Adrenal gland (tissue), 19 donors: ENCODE results near the gene FFAR2. TPM values are rescaled to one million over a fixed set of nuclear protein-coding genes. Genes with fewer than 3 reads are reported as not detected.

Experiments used
- DNase-seq, 7 donors: peaks; one replicate each; pipeline ENCODE4 v3.0.0-alpha.2; 2019 to 2020
- H3K27ac ChIP-seq, 5 donors: fragments of 200-600 bp; sonication (generic) in 4 of 5; 1 replicate in 3 of 5; 2 replicates in 2 of 5; pipeline versions ENCODE4 v1.5.1 to v1.8.0; 2016 to 2020; ENCODE audit warnings: mild to moderate bottlenecking in 1 of 5
- H3K27me3 ChIP-seq: fragments of 200-600 bp; 2 replicates; pipeline ENCODE4 v1.8.0; 2021
- H3K36me3 ChIP-seq, 2 donors: fragments of 200-600 bp; replicated peaks in 1 of 2; 1 replicate in 1 of 2; 2 replicates in 1 of 2; pipeline versions ENCODE4 v1.5.1 to v1.8.0; 2018 to 2022
- H3K4me1 ChIP-seq, 2 donors: fragments of 200-600 bp; replicated peaks in 1 of 2; 1 replicate in 1 of 2; 2 replicates in 1 of 2; pipeline versions ENCODE4 v1.5.1 to v1.8.0; 2018 to 2021
- H3K4me3 ChIP-seq, 4 donors: fragments of 200-600 bp; sonication (generic) in 3 of 4; one replicate each; pipeline ENCODE4 v1.5.1; 2016 to 2018
- H3K9me3 ChIP-seq, 3 donors: fragments of 200-600 bp; sonication (generic) in 1 of 3; replicated peaks in 1 of 3; 1 replicate in 2 of 3; 2 replicates in 1 of 3; pipeline versions ENCODE4 v1.5.1 to v1.8.0; 2016 to 2021
- POLR2A ChIP-seq, 2 donors: fragments of 450-650 bp; IDR thresholded peaks; one replicate each; pipeline ENCODE4 v1.6.1; 2017; ENCODE audit warnings: antibody characterized with exemption in 2 of 2, mild to moderate bottlenecking in 2 of 2, moderate library complexity in 1 of 2
- WGBS, 4 donors: extraction: QIAGEN DNeasy Blood & Tissue Kit in 2 of 4; methylation state at CpG; one replicate each; pipeline versions ENCODE4 v1.1.5 to v1.1.7; 2013 to 2017; 5-methylcytosine and 5-hydroxymethylcytosine counted together
- intact Hi-C, 2 donors: fragments of 100-400 bp; cut with DNase I; formaldehyde crosslinking; loops; one replicate each; pipeline versions ENCODE4 v1.14.1 to v1.15.0; 2022 to 2023
- long read RNA-seq, 10 donors: library from polyadenylated mRNA in 3 of 10; unstranded in 2 of 10; stranded (forward) in 1 of 10; transcript quantifications; one replicate each; pipeline ENCODE4 v2.0.0 and lab custom pipeline, GENCODE V29; 2021 to 2026
- polyA plus RNA-seq, 3 donors: library from polyadenylated mRNA; stranded (reverse); fragments of 200-250 nt in 2 of 3; fragments of 350-450 nt in 1 of 3; fragmentation: Illumina TruSeq in 1 of 3; extraction: RNeasy Lipid Tissue Mini Kit (QIAGEN cat#74804) in 1 of 3; gene quantifications; one replicate each; pipeline ENCODE4 v1.2.3, GENCODE V29; 2013 to 2014
- total RNA-seq, 9 donors: library from RNA; depleted of rRNA in 4 of 9; stranded (reverse); fragments of >200 nt in 4 of 9; fragments of 120-200 nt in 1 of 9; fragmentation: NEBNext Ultra II Directional in 1 of 9; extraction: Animal tissue kit (Norgen Biotek cat#: 25700) in 1 of 9; gene quantifications; one replicate each; pipeline versions ENCODE4 v1.1.0 to v1.2.4, GENCODE V29; 2013 to 2023
- TF ChIP-seq, protein P1 (sequence below), 6 experiments: fragments of 450-650 bp in 4 of 6; fragments of 200-600 bp in 2 of 6; sonication (generic) in 1 of 6; IDR thresholded peaks; 1 replicate in 5 of 6; 2 replicates in 1 of 6; pipeline versions ENCODE4 v1.5.1 to v1.8.0; 2016 to 2021; ENCODE audit warnings: antibody characterized with exemption in 6 of 6, mild to moderate bottlenecking in 2 of 6, moderate library complexity in 1 of 6
- donor health status: healthy with polysubstance abuse.
- donor health status: Bipolar disorder and iron deficiency.
- donor health status: DM: yes; HTN: yes; CAD: no.
- donor health status: DM: no; HTN: no; CAD: no.
- donor health status: DM: no; HTN: no; CAD: no.
- donor health status: DM: yes; HTN: yes; CAD: no.

The FFAR2 gene
- total RNA-seq (under 1 TPM in 3 of 9 donors, not detected in 6; 0.11 to 0.52 (median 0.29) TPM), polyA plus RNA-seq (under 1 TPM; 0.33 to 0.88 (median 0.40) TPM)
- long read RNA-seq, donor 1, result 0 reads
- long read RNA-seq, donor 2, result 0 reads
- long read RNA-seq, donor 3, result 0 reads
- long read RNA-seq, donor 4, result 0 reads
- long read RNA-seq, donor 5, result 0 reads
- long read RNA-seq, donor 6, result 0 reads
- long read RNA-seq, donor 7, result 0 reads
- long read RNA-seq, donor 8, result 0 reads
- long read RNA-seq, donor 9, result 0 reads
- long read RNA-seq, donor 10, result 0 reads

GRCh38 chr19:35447606-35448469 is at the start of gene FFAR2:
TSS of gene FFAR2 (plus strand) at chr19:35448257. CDS start at chr19:35449715, 1,458 bp downstream.
- Histone ChIP-seq H3K27ac (peak within 1 kb of the TSS in 1 of 5 donors; percentile 6), H3K27me3 (no peaks in the 10 kb centered on the region), H3K4me1 (peaks cover 0 to 16% of the 10 kb centered on the region in 2 donors), H3K4me3 (no peak within 1 kb of the TSS), H3K36me3 (no peaks in the 10 kb centered on the region), H3K9me3 (no peaks in the 10 kb centered on the region)
- 68 to 82% (median 79%) methylated on average over 12 of the region's 12 CpGs for WGBS, 4 donors
- TF ChIP-seq POLR2A (IDR thresholded peaks at IDR 0.05), result no peak
- intact Hi-C loops, result no loop called here
- no peak for DNase-seq

DNA sequence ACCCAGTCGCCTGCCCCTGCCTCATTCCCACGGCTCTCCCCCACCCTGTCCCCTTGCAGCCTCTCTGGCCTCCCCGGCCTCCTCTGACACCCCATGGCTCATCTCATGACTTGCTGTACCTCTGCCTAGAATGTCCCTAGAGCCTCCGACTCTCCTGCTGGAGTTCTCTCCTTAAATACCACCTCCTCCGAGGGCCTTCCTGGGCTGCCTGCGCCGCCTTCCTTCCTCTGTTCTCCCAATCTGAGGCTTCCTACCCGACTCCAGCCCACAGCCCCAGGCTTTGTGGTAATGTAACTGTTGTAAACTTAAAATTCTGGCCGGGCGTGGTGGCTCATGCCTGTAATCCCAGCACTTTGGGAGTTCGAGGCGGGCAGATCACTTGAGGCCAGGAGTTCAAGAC is 49.5 kb upstream of the FFAR2 start:
- no peak for DNase-seq
- TF ChIP-seq POLR2A (IDR thresholded peaks at IDR 0.05), result no peak
- TF ChIP-seq, protein P1, sequence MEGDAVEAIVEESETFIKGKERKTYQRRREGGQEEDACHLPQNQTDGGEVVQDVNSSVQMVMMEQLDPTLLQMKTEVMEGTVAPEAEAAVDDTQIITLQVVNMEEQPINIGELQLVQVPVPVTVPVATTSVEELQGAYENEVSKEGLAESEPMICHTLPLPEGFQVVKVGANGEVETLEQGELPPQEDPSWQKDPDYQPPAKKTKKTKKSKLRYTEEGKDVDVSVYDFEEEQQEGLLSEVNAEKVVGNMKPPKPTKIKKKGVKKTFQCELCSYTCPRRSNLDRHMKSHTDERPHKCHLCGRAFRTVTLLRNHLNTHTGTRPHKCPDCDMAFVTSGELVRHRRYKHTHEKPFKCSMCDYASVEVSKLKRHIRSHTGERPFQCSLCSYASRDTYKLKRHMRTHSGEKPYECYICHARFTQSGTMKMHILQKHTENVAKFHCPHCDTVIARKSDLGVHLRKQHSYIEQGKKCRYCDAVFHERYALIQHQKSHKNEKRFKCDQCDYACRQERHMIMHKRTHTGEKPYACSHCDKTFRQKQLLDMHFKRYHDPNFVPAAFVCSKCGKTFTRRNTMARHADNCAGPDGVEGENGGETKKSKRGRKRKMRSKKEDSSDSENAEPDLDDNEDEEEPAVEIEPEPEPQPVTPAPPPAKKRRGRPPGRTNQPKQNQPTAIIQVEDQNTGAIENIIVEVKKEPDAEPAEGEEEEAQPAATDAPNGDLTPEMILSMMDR (IDR thresholded peaks at IDR 0.05), result no peak
- no peaks in the 10 kb centered on the region for H3K36me3 ChIP-seq
- 87 to 92% (median 91%) methylated on average over 12 of the region's 12 CpGs for WGBS, 4 donors
- intact Hi-C loops, result no loop called here
- H3K4me3 ChIP-seq, result no peak overlapping the region
- H3K4me1 ChIP-seq, result peaks cover 0 to 11% of the 10 kb centered on the region in 2 donors
- no peaks in the 10 kb centered on the region for H3K9me3 ChIP-seq
- H3K27me3 ChIP-seq, result no peaks in the 10 kb centered on the region
- H3K27ac ChIP-seq, result no peak overlapping the region

DNA sequence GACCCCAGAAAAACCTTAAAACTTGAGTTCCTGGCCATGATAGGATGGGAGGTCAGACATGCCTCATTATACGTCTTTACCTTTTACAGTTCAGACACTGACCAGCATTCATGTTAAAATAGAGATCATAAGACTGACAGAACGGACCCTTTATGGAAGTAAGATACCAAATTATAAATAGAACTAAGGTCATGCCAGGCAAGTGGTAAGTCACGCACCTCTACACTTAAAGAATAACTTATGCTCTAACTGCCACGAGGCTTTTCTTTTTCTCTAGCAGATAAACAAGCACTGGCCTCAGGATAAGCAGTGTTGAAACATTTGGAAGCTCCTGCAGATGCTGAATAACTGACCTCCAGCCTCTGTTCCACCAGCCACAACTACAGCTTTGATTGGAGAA is 48.8 kb upstream of the FFAR2 start:
- no peaks in the 10 kb centered on the region for H3K27me3 ChIP-seq
- no peak overlapping the region for H3K27ac ChIP-seq
- TF ChIP-seq POLR2A (IDR thresholded peaks at IDR 0.05), result no peak
- TF ChIP-seq, protein P1 (IDR thresholded peaks at IDR 0.05), result no peak
- no peak overlapping the region for H3K4me3 ChIP-seq
- intact Hi-C loops, result no loop called here
- H3K4me1 ChIP-seq, result peaks cover 0 to 11% of the 10 kb centered on the region in 2 donors
- H3K36me3 ChIP-seq, result no peaks in the 10 kb centered on the region
- DNase-seq, result no peak
- WGBS, 4 donors, result 72 to 87% (median 83%) methylated on average over 4 of the region's 4 CpGs
- no peaks in the 10 kb centered on the region for H3K9me3 ChIP-seq

GRCh38 chr19:35399948-35400772 is 47.9 kb upstream of the FFAR2 start:
- H3K36me3 ChIP-seq, result no peaks in the 10 kb centered on the region
- TF ChIP-seq, protein P1 (IDR thresholded peaks at IDR 0.05), result no peak
- no peak for TF ChIP-seq POLR2A (IDR thresholded peaks at IDR 0.05)
- no peaks in the 10 kb centered on the region for H3K27me3 ChIP-seq
- no peak for DNase-seq
- 81 to 90% (median 83%) methylated on average over 10 of the region's 10 CpGs for WGBS, 4 donors
- H3K9me3 ChIP-seq, result no peaks in the 10 kb centered on the region
- no peak overlapping the region for H3K4me3 ChIP-seq
- no peak overlapping the region for H3K27ac ChIP-seq
- H3K4me1 ChIP-seq, result peaks cover 0 to 11% of the 10 kb centered on the region in 2 donors
- intact Hi-C loops, result no loop called here
